GM04504 (cell line): ENCODE data around the gene AP1M1.
A peak's percentile ranks its signal among the peaks of the same experiment; 100 is the strongest.

ENCODE experiments used
- DNase-seq: peaks from one replicate; pipeline ENCODE4 v3.0.0-alpha.2; 2012; ENCODE audit warnings: low read depth

The AP1M1 gene

DNA sequence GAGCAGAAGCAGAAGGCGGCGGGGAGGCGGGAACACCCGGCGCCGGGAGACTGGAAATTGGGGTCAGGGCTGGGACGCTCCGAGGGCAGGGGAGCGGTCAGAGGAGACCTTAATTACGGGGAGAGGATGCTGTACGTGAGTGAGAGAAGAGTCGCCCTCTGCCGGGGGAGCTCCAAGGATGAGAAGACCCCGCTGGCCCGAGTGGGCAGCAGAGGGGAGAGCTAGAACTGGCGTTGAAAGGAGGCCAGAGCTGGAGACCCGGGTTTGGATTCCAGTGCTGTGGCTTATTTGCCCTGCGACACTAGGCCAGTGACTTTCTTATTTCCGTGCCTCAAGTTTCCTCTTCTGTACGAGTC lies 12.0 kb upstream of the AP1M1 start:
- DNase-seq: no peak

- no peak for DNase-seq
Measured at GRCh38 chr19:16188521-16188920, 9.2 kb upstream of the AP1M1 start.

GRCh38 chr19:16190198-16190597 lies 7.5 kb upstream of the AP1M1 start:
- no peak for DNase-seq

GRCh38 chr19:16190736-16191135 lies 7.0 kb upstream of the AP1M1 start:
- no peak for DNase-seq

DNA sequence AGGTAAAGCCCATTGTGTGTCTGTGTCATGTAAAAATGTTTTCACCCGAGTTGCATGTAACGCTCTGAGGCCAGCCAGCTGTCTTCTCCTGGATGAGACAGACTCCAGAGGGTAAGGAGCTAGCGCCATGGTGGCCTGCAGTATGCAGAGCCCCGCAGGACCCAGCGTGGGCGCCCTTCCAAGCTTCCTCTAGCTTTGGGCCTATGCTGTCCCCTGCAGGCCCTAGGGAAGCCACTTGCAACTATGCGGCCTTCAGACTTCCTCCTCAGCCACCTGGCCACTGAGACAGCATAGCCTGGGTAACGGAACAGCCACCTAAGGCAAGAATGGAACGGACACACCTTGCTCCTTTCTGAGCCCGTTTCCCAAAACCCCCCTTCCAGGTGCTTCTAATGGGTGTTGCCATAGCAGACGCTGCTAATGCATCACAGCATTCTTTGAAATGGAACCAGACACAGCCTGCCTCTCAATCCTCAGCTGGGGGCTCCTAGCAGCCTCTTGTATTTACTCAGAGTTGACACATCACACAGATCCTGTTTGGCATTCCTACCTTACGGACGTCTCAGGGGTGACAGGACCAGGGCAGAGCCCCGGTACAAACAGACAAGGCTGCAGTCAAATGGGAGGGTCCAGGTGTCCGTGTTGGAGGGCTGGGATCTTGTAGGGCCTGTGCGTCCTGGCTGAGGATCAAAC lies 6.3 kb upstream of the AP1M1 start:
- no peak for DNase-seq

DNA sequence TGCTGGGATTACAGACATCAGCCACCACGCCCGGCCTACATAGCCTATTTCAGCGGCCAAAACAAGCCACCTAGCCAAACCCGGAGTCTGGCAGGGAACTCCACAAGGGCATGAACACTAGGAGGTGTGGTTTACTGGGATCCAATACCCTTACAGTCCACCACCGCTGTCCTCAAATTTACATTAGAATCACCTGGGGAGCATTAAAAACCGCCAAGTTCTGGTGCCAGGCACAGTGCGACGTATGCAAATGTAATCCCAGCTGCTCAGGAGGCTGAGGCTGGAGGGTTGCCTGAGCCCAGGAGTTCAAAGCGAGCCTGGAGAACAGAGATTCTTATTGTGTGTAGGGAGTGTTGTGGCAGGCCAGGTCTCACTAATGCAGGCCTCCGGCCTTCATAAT lies 4.2 kb upstream of the AP1M1 start:
- no peak for DNase-seq

- DNase-seq: peak; percentile 90
Measured at GRCh38 chr19:16197188-16197621, 506 bp upstream of the AP1M1 start.

DNA sequence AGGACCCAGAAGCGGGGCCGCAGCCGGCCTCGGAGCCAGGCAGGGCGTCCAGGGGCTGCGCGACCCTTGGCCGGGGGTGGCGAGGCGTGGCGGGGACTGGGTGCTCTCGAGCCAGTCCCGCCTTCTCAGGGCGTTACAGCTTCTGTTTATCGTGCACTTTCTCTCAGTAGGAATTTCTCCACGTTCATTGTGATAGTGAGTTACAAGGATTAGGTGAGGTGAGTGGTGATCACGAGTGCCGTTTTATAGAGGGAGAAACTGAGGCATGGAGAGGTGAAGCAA lies 600 bp downstream of the AP1M1 start:
- no peak for DNase-seq

DNA sequence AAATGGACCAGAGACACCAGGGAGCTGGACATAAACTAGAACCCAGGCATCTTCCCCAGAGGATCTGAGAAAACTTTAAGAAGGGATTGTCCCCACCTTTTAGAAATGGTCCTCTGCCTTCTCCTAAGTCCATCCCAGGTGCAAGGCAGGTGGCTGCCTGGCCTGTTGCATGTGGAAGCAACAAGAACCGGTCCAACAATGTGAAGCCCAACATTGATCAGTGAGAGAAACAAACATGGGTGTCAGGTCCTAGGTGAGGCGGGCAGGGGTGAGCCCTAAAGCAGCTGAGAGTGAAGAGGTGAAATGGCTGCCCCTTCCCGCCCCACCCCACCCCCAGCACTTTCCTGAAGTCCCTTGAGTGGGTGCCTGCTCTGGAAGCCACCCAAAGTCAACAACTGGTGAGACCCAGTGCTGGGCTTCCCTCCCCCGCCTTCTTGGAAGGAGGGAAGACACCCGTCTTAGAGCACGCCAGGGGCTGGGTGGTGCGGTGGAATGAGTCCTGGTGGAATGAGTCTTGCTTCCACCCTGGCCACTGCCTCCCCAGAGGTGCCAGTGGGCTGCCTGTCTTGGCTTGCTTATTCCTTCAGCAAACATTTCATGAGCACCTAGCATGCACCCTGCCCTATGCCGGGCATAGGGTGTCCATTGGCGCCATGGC lies 1.7 kb downstream of the AP1M1 start:
- DNase-seq: no peak

DNA sequence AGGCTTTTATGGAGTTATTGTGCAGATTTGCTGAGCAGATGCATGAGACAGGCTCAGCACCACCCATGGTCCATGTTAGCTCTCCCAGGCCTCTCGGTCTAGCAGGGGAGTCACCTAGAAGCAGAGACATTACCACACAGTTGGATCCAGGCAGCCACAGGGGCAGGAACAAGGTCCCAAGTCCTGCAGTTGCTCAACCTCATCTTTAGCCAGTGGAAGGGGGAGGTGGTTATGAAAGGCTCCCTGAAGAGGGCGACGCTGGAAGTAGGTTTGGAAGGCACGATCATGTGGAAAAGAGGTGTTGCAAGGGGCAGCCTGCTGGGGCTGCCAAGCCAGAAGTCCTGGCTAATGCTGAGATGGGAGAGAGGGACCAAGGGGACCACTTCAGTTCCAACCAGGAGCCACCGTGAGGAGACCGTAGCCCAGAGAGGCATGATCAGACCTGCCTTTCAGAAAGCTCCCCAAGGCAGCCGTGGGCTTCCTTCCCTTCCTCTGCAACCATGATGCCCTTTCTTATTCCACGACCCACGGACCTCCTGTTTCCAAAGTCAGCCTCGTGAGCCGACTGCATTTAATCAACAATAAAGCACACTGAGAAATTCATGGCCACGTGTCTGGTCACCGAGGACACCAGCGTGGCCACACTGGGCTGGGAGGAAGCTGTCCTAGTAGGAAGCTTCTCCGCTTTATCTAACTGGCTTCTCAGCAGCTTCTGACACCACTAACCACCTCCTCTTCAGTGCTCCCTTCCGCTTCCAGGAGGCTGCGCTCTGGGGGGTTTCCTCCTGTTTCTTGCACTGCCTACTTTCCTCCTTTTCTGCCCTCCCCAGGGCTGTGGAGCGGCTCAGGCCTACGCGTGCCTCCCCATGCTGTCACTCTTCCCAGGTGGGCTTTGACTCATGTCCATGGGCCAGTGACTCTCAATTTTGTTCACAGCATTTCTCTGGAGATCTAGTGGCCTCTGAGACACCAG lies 2.6 kb downstream of the AP1M1 start:
- no peak for DNase-seq

GRCh38 chr19:16201011-16201391 lies 3.3 kb downstream of the AP1M1 start:
- no peak for DNase-seq

DNA sequence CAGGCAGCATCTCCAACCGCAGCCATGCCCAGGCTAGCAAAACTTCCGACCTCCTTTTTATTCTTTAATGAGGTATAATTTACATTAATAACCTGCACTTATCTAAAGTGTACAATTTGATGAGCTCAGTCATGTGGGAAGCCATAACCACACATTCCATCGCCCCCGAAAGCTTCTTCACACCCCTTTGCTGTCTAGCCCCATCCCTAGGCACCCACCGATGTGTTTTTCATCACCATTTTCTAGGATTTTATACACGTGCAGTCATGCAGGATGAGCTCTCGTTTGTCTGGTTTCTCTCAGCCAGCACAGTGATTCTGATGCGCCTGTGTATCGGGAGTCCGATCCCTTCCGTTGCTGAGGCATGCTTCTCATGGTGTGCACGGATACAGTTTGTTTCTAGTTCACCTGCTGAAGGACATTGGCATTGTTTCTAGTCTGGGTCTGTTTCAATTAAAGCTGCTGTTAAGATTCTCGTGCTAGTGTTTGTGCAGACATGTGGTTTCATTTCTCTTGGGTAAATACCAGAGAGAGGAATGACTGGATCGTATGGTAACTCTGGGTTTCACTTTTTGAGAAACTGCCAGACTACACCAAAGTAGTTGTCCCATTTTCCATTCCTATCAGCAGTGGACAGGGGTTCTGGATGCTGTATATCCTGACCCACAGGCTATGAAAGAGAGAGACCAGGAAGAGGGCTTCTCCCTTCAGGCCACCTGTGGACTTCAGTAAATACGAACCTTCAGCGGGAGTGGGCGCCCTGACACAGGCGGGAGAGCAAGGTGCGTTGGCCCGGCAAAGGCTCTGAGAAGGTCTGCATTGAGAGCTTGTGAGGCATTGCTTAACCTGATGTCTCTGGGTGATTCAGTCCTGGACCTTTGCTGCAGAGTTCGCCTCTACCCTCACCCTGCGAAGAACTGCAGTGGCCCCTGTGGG lies 4.9 kb downstream of the AP1M1 start:
- no peak for DNase-seq

DNA sequence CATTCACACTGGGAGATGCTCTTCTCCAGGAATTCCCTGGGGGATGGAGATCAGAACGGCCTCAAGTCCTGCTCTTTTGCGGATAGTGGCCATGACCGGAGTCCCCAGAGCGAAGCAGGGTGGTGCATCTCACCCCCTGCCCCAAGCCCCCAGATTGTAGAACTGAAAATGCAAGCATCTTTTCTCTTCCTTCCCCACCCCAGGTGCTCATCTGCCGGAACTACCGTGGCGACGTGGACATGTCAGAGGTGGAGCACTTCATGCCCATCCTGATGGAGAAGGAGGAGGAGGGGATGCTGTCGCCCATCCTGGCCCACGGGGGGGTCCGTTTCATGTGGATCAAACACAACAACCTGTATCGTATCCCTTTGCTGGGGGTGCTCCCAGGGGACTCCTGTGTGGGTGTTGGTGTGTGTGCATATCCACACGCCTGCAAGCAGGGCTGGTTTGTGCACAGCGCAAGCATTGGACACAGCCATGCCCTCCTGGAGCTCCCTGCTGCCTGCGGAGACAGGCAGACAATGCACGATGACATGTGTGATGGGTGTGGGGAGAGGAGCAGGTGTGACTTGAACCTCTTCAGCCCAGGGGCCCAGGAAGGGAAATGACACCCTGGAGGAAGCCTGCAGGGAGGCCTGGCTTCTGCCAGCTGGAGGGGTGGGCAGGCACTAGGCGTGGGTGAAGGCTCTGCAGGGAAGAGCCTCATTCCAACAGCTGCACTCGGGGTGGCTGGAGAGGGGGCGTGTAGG lies 5.7 kb downstream of the AP1M1 start:
- DNase-seq: no peak

DNA sequence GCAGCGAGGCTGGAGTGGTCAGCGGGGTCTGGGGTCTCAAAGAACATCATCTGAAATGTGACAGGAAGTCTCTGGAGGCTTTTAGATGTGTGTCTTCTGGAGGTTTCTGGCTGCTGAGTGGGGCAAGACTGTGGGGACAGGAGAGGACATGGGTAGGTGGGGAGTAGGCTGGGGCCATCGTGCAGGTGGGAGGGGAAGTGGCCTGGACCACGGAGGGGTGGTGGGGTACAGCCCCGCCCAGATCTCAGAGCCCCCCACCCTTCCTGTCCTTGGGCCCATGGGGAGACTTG lies 6.2 kb downstream of the AP1M1 start:
- DNase-seq: no peak

DNA sequence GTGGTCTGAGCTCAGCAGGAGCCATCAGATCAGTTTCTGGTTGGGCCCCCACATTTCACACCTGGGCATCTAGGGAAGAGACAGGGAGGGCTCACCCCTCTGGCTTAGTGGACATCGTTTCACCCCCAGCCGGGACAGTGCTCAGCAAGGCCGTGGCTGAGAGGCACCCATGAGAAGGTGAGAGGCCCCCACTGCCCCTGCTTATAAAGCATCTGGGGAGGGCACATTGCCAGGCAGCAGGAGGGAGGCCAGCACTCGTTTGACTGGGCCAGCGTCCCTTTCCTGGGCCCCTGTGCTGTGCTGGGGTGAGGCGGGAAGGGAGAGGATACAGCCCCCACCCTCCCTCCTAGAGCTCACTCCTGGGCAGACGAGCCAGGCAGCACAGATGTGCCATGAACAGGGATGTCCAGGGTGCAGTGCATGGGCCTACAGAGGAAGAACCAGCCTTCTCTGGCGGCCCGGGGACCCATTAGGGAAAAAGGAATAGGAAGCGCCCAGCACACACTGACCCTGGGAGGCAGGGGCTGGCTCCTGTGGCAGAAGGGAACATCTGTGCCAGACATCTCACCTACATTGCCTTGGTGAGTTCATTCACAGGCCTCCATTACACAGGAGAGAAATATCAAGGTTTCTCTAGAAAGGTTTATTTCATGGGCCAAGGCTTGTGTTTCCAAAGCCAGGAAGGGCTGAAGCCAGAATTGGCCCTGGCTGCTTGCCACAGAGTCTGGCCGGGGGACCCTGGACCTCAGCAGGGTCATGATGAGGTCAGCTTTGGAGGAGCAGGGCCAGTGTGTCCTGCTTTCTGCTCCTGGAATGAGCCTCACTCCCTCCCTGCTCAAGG lies 7.7 kb downstream of the AP1M1 start:
- no peak for DNase-seq

DNA sequence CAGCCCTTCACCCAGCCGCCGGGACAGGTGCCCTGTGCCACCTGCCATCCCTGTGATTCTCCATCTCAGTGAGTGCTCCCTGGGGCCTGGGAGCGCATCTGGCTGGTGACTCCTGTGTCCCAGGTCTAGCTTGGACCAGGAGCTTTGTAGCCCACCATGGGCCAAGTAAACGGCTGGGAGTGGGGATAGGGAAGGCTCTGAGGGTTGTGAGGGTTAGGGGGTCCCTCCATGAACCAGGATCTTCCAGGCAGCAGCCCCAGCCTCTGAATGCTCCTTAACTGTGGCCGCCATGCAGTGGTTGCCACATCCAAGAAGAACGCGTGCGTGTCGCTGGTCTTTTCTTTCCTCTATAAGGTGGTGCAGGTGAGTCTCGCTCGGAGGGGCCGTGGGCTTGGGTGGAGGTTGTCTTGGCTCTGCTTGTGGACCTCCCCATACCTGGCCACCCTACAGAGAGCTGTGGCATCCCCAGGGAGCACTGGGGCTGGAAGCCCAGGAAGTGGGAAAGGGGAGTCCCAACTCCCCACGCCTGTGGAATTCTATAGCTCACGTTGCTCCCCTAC lies 8.4 kb downstream of the AP1M1 start:
- no peak for DNase-seq

GRCh38 chr19:16206637-16207036 lies 8.9 kb downstream of the AP1M1 start:
- DNase-seq: no peak

DNA sequence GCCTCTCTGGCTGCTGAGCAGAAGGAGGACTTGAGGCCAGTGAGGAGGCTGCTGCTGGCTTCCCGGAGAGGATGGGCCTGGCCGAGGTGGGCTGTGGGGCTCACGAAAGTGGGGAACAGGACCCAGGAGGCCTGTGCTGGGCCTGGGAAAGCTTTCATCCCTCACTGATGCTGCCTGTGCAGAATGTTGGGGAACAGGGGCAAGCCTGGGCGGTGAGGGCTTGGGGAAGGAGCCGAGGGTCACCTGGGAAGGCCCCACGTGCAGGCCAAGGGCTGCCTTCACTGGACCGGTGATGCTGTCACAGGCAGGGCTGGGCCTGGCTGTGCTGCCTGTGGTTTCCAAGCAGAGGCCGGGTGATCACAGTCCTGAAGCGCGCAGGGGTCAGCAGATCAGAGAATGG lies 9.4 kb downstream of the AP1M1 start:
- DNase-seq: no peak

DNA sequence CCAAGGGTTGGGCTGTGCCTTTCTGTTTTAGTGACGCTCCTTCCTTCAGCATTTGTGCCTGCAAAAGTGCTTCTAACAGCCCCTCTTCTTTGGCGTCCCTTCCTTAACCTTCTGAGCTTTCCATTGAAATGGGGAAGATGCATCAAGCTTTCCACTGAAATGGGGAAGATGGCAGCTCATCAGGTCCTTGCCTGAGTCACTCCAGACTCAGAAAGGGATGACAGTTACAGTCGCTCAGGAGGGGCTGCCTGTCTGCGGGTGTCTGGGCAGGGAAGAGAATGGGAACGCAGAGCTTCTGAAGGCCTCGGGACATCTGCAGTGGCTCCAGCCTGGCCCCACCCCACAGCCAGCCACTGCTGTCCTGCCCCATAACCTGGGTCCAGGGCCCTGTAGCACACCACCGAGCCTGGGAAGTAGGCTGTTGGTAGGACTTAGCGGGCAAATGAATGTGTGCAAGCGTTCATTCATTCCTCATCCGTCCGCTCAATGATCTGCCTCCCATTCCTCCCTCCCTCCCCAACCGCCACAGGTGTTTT lies 9.8 kb downstream of the AP1M1 start:
- DNase-seq: no peak
